Tibial nerve (tissue), 3 donors: Measurements from ENCODE around the gene SDC1.

Source experiments
- POLR2A ChIP-seq, 2 donors: fragments of 450-650 bp; IDR thresholded peaks; one replicate each; pipeline ENCODE4 v1.6.1; 2017; ENCODE audit warnings: antibody characterized with exemption in 2 of 2, mild to moderate bottlenecking in 2 of 2, moderate library complexity in 2 of 2
- TF ChIP-seq, protein P1 (sequence below), 5 experiments: fragments of 200-600 bp in 3 of 5; fragments of 450-650 bp in 2 of 5; sonication (generic) in 3 of 5; IDR thresholded peaks; one replicate each; pipeline ENCODE4 v1.5.1; 2016 to 2019; ENCODE audit warnings: antibody characterized with exemption in 5 of 5, mild to moderate bottlenecking in 3 of 5, moderate library complexity in 2 of 5

DNA sequence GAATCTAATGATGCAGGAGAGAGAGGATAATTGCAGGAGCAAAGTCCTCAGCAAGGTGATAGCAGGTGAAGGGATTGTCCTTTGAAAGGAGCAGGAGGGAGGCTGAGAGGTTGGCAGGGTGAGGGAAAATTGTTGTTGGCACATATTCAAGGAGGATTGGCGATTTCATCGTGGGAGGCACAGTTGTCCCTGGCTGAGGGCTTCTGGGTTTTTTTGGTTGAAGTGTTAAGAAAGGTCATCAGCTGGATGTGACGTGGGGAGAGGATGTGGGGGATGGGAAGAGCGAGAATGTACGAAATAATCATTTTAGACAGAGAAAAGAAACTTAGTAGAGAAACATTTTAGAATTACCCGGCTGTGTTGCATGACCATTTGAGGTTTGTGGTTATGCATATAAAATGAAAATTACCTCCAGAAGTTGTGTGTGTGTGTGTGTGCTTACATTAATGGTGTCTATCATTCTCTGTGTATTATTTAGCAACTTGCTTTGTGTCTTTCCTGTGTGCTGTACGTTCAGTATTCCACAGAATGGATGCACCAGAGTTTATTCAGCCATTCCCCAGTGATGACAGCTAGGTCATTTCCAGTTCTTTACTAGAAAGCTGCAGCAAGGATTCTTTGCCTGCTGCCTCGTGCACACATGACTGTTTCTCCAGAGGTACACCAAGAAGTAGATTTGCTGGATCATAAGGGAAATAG is 67.6 kb downstream of the SDC1 start:
- TF ChIP-seq, protein P1, sequence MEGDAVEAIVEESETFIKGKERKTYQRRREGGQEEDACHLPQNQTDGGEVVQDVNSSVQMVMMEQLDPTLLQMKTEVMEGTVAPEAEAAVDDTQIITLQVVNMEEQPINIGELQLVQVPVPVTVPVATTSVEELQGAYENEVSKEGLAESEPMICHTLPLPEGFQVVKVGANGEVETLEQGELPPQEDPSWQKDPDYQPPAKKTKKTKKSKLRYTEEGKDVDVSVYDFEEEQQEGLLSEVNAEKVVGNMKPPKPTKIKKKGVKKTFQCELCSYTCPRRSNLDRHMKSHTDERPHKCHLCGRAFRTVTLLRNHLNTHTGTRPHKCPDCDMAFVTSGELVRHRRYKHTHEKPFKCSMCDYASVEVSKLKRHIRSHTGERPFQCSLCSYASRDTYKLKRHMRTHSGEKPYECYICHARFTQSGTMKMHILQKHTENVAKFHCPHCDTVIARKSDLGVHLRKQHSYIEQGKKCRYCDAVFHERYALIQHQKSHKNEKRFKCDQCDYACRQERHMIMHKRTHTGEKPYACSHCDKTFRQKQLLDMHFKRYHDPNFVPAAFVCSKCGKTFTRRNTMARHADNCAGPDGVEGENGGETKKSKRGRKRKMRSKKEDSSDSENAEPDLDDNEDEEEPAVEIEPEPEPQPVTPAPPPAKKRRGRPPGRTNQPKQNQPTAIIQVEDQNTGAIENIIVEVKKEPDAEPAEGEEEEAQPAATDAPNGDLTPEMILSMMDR (IDR thresholded peaks at IDR 0.05), result no peak
- TF ChIP-seq POLR2A (IDR thresholded peaks at IDR 0.05), result no peak
